GM13977 (cell line): ENCODE measurements around the gene MSRB3.
"Not testable (repeated sequence)": the region's sequence is repeated elsewhere in the genome, so short reads cannot be mapped to it uniquely, and the experiment has no call there.

Experiments used
- DNase-seq: peaks from one replicate; pipeline ENCODE4 v3.0.0; 2012; ENCODE audit warnings: low spot score
- CTCF ChIP-seq: IDR thresholded peaks from 2 replicates; pipeline ENCODE4 v1.5.1; 2012; ENCODE audit warnings: mild to moderate bottlenecking, control low read depth; ENCODE audit not compliant: insufficient read depth; ENCODE audit errors: extremely low read depth, missing control alignments
- in situ Hi-C: fragments of 300-500 bp; cut with MboI; formaldehyde crosslinking; loops from one replicate; pipeline ENCODE4 v1.12.0; 2022; ENCODE audit warnings: low sequenced_read_pairs, low pct_unique_long_range_greater_than_20kb, mixed read lengths, inconsistent platforms; ENCODE audit not compliant: unreplicated experiment

Gene MSRB3

GRCh38 chr12:65470256-65470655 lies 191.8 kb downstream of the MSRB3 start:
- no peak for TF ChIP-seq CTCF
- in situ Hi-C loops, result no loop called here
- no peak for DNase-seq

GRCh38 chr12:65472079-65472478 lies 193.6 kb downstream of the MSRB3 start:
- DNase-seq, result no peak
- no peak for TF ChIP-seq CTCF
- in situ Hi-C loops, result no loop called here

GRCh38 chr12:65474831-65475230 lies 196.3 kb downstream of the MSRB3 start:
- in situ Hi-C loops, result no loop called here
- no peak for DNase-seq
- no peak for TF ChIP-seq CTCF

DNA sequence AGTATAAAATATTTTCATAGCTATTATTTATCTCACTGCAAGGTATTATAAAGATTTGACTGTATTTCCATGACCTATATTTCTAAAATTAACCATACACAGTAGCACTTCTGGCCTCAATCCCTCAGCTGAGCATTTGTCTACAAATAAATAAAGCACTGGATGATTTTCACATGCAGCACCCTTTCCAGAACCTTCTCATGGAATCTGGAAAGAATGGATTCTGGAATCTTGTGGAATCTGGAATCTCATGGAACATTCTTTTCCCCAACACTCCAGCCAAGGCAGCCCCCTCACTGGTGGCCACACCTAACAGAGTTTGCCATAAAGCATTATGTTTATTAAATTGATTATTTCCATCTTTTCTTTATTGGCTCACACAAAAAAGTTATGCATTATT lies 199.2 kb downstream of the MSRB3 start:
- no peak for TF ChIP-seq CTCF
- in situ Hi-C loops, result no loop called here
- DNase-seq, result no peak

- in situ Hi-C loops, result not testable (repeated sequence)
Observed at GRCh38 chr12:65483891-65484516, 205.5 kb downstream of the MSRB3 start.

GRCh38 chr12:65488197-65488596 lies 209.7 kb downstream of the MSRB3 start:
- in situ Hi-C loops, result no loop called here
- no peak for TF ChIP-seq CTCF
- DNase-seq, result no peak

More at GRCh38 chr12:65483891-65484516, 205.5 kb downstream of the MSRB3 start:
- DNase-seq, result not testable (repeated sequence)

DNA sequence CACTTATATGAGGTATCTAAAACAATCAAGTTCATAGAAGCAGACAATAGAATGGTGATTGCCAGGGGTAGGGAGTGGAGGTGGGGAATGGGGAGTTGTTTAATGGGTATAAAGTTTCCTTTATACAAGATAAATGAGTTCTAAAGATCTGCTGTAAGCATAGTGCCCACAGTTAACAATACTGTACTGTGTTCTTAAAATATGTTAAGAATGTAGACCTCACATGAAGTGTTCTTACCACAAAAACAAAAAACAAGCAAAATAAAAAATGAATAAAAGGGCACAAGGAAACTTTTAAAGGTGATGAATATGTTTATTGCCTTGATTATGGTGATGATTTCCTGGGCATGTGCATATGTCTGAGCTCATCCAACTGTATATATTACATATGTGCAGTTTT lies 211.8 kb downstream of the MSRB3 start:
- in situ Hi-C loops, result no loop called here
- no peak for DNase-seq
- TF ChIP-seq CTCF, result no peak
